ENCODE data around the gene TTC9. TPM values are rescaled to one million over a fixed set of nuclear protein-coding genes. Genes with fewer than 3 reads are reported as not detected.

The TTC9 gene
- 10 to 100 TPM in 2 of 4 donors, 1 to 10 TPM in 2; 6.3 to 10.2 (median 8.7) TPM for total RNA-seq

DNA sequence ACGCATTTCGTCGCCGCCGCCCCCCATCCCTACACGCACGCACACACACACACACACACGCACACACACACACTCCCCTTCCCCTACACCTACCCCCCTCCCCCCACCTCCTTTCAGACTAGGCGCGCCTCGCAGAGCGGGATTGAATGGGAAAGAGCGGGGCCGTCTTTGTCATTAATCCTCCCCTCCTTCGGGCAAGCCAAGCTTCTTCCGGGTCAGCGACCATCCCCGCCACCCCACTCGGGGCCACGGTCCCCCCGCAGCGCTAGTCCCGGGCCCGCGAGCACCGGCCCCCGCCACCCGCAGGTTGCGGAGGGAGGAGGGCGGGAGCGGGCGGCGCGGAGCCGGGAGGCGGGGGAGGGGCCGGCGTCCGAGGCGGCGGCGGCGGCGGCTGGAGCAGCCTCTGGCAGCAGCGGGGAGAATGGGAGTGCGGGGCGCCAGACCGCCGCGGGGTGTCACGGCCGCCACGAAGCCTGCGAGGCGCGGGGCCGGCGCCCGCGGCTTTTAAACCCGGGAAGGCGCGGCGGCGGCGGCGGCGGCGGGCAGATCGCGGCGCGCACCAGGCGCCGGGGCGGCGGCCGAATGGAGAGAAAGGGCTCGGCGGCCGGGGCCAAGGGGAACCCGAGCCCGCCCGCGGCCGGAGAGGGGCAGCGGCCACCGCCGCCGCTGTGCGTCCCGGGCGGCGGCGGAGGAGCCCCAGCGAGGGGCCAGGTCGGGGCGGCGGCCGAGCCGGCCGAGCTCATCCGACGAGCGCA is at the start of gene TTC9:
TSS of gene TTC9 (plus strand) at position 369 of the 755 bp plus-strand sequence. CDS start at position 583, 214 bp downstream.
- WGBS, 2 donors, result 0 to 1% methylated on average over 31 to 51 of the region's 105 CpGs
- TF ChIP-seq, protein P1, sequence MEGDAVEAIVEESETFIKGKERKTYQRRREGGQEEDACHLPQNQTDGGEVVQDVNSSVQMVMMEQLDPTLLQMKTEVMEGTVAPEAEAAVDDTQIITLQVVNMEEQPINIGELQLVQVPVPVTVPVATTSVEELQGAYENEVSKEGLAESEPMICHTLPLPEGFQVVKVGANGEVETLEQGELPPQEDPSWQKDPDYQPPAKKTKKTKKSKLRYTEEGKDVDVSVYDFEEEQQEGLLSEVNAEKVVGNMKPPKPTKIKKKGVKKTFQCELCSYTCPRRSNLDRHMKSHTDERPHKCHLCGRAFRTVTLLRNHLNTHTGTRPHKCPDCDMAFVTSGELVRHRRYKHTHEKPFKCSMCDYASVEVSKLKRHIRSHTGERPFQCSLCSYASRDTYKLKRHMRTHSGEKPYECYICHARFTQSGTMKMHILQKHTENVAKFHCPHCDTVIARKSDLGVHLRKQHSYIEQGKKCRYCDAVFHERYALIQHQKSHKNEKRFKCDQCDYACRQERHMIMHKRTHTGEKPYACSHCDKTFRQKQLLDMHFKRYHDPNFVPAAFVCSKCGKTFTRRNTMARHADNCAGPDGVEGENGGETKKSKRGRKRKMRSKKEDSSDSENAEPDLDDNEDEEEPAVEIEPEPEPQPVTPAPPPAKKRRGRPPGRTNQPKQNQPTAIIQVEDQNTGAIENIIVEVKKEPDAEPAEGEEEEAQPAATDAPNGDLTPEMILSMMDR (IDR thresholded peaks at IDR 0.05), result no peak
- TF ChIP-seq POLR2A (IDR thresholded peaks at IDR 0.05), result no peak
- no peak for DNase-seq (ENCODE audit: low spot score in 2 of 2)
- peak within 1 kb of the TSS; percentile 44 for H3K4me3 ChIP-seq (ENCODE audit: low read depth, poor library complexity, severe bottlenecking)
- intact Hi-C loops (cut with DNase I; ENCODE audit: low total_unique reads), result no loop called here

DNA sequence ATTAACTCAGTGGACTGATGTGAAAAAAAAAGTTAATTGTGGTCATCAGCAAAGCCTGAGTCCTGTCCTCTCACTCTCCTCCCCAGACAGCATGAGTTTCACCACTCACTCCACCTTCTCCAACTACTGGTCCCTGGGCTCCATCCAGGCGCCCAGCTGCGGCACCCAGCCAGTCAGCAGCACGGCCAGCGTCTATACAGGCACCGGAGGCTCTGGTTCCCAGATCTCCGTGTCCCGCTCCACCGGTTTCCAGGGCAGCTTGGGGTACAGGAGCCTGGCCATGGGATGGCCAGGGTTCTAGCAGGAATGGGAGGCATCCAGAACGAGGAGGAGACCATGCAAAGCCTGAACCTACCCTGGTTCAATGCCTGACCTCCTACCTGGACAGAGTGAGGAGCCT is 47.3 kb upstream of the TTC9 start:
- no peak overlapping the region for H3K4me3 ChIP-seq (ENCODE audit: low read depth, poor library complexity, severe bottlenecking)
- intact Hi-C loops (cut with DNase I; ENCODE audit: low total_unique reads), result no loop called here
- DNase-seq (ENCODE audit: low spot score in 2 of 2), result no peak
- WGBS, 2 donors, result 96 to 97% methylated on average over 9 of the region's 9 CpGs
- TF ChIP-seq POLR2A (IDR thresholded peaks at IDR 0.05), result no peak
- TF ChIP-seq, protein P1 (IDR thresholded peaks at IDR 0.05), result no peak

DNA sequence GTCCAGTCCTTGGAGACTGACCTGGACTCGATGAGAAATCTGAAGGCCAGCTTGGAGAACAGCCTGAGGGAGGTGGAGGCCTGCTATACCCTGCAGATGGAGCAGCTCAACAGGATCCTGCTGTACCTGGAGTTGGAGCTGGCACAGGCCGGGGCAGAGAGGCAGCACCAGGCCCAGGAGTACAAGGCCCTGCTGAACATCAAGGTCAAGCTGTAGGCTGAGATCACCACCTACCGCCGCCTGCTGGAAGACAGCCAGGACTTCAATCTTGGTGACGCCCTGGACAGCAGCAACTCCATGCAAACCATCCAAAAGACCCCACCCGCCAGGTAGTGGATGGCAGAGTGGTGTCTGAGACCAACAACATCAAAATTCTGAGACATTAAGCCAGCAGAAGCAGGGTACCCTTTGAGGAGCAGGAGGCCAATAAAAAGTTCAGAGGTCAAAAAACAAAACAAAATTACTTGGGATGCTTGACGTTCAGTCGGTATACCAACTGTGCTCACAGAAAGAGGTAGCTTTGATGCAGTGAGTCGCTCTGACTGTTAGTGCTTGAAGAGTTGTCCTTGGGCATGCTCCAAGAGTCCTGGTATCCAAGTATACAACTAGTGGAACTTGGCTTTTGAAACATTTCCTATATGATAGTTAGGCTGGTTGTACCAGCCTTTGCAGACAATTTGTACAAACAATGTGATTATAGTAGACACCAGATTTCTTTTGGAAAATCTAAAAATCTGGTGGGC is 46.1 kb upstream of the TTC9 start:
- TF ChIP-seq, protein P1 (IDR thresholded peaks at IDR 0.05), result no peak
- no peak for TF ChIP-seq POLR2A (IDR thresholded peaks at IDR 0.05)
- H3K4me3 ChIP-seq (ENCODE audit: low read depth, poor library complexity, severe bottlenecking), result no peak overlapping the region
- 81 to 82% methylated on average over 9 of the region's 9 CpGs for WGBS, 2 donors
- no peak for DNase-seq (ENCODE audit: low spot score in 2 of 2)
- intact Hi-C loops (cut with DNase I; ENCODE audit: low total_unique reads), result no loop called here

DNA sequence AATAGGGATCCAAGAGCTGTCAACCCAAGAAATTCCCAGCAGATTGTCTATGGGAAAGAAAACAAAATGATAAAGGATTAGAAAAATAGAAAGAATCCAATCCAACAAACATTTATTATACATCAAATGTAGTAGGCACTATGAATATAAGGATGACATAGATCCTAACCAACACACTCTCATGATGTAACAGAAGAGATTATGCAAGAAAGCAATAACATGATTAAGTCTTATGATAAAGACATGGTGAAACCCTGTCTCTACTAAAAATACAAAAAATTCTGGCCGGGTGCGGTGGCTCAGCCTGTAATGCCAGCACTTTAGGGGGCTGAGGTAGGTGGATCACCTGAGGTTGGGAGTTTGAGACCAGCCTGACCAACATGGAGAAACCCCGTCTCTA is 44.0 kb upstream of the TTC9 start:
- WGBS, 2 donors, result 77 to 79% methylated on average over 3 of the region's 3 CpGs

DNA sequence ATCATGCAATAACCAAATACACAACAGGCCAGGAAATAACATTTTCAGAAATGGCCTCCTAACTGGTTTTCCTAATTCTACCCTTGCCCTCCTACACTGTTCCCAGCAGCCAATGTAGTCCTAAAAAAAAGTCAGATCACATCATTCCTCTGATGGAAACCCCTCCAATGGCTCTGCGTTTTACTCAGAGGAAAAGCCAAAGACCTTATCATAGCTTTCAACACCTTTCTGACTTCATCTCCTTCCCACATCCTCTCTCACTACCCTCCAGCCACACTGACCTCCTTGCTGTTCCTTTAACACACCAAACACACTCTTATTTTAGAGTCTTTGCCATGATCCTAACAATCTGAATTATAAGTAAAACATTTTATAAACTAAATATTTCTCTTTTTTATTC is 42.4 kb upstream of the TTC9 start:
- 60 to 83% methylated on average over 1 of the region's 1 CpG for WGBS, 2 donors
- DNase-seq (ENCODE audit: low spot score in 2 of 2), result no peak
- intact Hi-C loops (cut with DNase I; ENCODE audit: low total_unique reads), result no loop called here
- TF ChIP-seq, protein P1 (IDR thresholded peaks at IDR 0.05), result no peak
- TF ChIP-seq POLR2A (IDR thresholded peaks at IDR 0.05), result no peak
- no peak overlapping the region for H3K4me3 ChIP-seq (ENCODE audit: low read depth, poor library complexity, severe bottlenecking)

More for the DNA sequence above, 44.0 kb upstream of the TTC9 start:
- H3K4me3 ChIP-seq (ENCODE audit: low read depth, poor library complexity, severe bottlenecking), result no peak overlapping the region
- intact Hi-C loops (cut with DNase I; ENCODE audit: low total_unique reads), result no loop called here
- TF ChIP-seq, protein P1 (IDR thresholded peaks at IDR 0.05), result no peak
- DNase-seq (ENCODE audit: low spot score in 2 of 2), result no peak

Data from lower leg skin (tissue), 4 donors.